Activated T-cell treated with anti-CD3 and anti-CD28 coated beads for 48 hours (primary cell): ENCODE measurements around the gene SOX1.

Experiments
- DNase-seq: peaks from one replicate; pipeline ENCODE4 v3.0.0-alpha.2; 2020; ENCODE audit warnings: low read depth

SOX1 gene

DNA sequence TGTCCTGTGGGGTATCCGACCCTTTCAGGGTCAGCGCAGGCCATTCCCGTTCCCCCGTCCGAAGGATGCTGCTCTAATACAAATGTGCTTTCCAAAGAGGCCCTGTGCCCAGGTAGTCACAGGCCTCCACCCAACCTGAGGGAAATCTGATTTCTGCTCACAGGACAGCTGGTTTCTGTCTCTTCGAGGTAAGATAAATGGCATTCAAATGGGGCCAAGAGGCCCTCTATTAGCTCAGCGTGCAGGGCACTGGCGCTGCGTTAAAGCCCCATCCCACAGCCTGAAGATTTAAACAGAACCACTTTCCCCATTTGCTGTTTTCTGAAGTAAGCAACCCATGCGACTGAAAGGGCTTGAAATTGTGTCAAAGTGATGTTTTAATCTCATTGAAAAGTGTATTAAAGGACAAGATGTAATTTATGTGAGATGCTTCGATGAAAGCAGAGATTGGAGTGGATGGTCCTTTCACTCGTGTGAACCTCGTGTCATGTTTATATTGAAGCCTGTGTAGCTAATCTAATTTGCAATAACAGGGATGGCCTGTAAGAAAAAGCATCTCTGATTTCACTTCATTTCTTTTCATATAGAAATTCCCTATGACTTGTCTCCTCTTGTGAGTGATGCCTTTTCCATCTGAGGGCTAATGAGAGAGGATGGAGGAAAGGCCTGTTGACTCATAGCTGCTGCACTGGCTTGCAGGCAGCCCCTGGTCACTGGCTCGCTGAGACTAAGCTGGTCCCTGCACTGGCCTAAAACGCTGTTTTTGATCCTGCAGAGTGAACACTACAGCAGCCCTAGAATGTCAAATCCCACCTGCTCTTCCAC lies 7.3 kb upstream of the SOX1 start:
- no peak for DNase-seq

DNA sequence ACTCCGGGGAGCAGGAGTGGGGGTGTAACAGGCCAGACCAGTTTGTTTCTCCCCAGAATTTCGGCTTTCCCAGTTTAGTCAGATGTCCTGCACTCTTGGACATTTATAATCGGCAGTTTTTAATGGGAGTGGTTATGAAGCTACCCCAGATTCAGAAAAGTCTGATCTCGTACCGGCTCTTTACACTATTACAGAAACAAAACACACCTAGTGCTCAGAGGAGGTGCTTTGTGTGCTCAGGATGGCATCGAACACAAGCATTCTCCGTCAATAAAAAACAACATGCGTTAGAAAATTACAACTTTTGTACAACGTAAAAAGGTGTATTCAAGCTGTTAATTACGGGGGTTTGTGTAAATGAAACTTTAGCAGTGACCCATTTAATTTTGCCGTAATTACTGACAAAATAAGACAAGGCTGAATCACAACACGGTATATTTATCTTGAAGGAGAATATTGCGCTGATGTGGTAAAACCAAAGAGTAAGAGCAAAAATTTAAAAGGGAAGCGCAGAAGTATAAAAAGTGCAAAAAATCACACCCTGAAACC lies 6.6 kb upstream of the SOX1 start:
- DNase-seq: no peak

GRCh38 chr13:112060899-112061366 lies 6.0 kb upstream of the SOX1 start:
- no peak for DNase-seq

DNA sequence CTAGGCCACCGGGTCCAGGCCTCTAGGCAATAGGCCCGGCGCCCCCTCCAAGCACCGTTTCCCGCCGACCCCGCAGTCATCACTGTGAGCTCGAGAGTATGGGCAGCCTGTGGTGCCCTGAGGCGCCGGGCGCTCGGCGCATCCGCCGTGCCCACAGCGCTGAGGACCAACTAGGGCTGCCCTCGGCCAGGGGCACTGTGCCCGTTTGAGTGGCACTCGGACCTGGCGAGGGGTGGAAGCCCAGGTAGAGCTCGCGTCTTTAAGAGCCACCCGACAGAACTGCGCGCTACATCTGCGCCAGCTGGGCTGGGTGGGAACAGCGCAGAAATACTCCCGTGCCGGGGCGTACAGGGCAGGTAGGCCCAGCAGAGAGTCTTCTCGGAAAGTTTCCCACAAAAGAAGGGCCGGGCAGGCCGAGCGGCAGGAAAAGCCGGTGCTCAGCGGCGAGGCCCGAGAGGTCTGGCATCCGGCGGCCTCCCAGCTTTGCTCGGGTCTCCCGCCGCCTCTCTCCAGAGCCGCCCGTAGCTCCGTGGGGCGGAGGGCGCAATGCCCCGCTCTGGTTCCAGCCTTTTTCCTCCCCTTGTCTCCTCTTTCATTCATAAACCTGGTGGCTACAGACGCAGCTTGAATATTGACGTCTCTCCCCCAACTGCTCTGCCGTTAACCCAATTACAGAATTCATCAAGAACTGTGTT lies 5.4 kb upstream of the SOX1 start:
- DNase-seq: no peak

- DNase-seq: no peak
These were observed 4.8 kb upstream of the SOX1 start for GRCh38 chr13:112062072-112062567.

DNA sequence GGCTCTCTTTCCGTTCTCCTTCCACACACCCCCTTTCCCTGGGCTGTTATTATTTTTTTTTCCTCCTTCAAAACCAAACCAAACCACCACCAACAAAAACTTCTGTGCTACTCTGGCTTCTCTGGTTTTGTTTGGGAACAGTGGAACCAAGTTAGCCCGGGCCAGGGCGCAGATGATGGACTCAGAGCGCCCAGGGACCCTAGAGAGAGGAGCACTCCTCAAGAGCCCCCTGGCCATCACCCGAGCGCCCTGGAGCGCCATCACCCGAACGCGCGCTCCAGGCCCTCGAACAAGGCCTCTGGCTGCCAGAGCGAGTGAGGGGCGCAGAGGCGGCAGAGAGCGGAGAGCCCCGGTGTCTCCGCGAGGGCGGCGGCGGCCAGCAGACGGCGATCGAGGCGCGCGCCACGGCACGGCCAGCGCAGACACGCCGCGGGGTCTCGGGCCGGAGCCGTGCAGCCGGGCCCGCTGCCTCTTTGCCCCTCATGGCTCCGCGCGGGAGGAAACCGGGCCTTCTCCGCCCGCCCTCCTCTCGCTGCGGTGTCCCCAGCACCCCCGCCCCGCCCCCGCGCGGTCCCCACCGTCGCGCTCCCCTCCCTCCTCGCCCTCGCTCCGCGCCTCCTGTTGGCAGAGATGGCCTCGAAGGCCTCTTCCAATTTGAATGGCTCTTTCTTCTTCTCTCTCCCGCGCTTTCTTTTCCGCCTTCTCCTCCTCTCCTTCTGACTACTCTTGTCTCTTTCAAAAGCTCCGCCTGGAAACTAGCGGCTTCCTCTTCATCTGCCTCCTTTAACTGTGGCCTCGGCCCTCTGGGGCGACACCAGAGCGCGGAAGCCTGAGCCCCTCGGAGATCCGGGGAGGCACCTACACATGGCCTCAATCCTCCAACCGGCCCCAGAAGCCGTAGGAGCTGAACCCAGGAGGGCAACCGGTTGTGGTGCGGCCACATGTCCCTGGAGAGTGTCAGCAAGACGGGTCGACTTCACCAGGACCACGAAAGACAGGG lies 4.1 kb upstream of the SOX1 start:
- no peak for DNase-seq

- DNase-seq: no peak
These were observed 3.1 kb upstream of the SOX1 start for GRCh38 chr13:112063807-112064206.

DNA sequence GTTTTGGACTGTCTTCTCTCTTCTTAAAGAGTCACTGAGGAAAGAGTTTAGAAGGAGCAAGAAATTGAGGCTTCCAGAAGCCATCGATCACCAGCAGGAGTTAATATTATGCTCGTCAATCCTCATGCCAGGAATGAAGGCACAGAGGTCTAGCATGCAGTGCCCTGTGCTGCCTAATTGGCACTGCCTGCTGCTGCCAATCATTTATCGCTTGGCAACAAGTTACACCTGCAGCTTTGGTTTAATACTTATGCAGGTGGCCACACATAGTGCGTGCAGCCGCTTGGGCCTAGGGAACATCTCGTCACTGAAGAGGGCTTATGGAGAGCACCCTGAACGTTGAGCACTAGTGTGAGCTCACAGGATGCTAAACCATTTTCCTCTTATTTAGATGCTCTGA lies 2.7 kb upstream of the SOX1 start:
- DNase-seq: no peak

- DNase-seq: no peak
These were observed 1.5 kb upstream of the SOX1 start for GRCh38 chr13:112065521-112065866.

GRCh38 chr13:112065867-112066623 lies 904 bp upstream of the SOX1 start:
- no peak for DNase-seq

DNA sequence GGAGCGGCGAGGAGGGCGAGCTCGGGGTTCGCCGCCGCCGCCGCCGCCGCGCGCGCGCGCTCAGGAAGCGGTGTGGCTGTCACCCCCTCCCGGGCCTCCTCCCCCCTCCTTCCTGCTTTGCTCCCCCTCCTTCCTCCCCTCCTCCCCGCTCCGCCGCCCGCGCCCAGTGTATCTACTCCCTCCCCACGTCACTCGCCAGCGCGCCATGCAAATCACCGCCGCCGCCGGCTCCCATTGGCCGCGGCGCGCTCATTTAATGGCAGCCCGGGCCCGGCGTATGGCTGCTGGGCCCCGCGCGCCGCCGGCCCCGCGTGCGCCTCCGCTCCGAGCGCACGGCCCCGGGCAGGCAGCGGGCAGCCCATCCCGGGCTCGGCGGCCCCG lies 335 bp upstream of the SOX1 start:
- DNase-seq: peak; percentile 36

GRCh38 chr13:112067871-112068539 lies 1.1 kb downstream of the SOX1 start:
- DNase-seq: no peak

GRCh38 chr13:112068540-112069060 lies 1.7 kb downstream of the SOX1 start:
- no peak for DNase-seq

- no peak for DNase-seq
These were observed 2.3 kb downstream of the SOX1 start for GRCh38 chr13:112069061-112069844.

- DNase-seq: no peak
These were observed 2.9 kb downstream of the SOX1 start for GRCh38 chr13:112069845-112070251.

GRCh38 chr13:112071102-112071722 lies 4.3 kb downstream of the SOX1 start:
- no peak for DNase-seq

GRCh38 chr13:112071723-112072533 lies 5.0 kb downstream of the SOX1 start:
- no peak for DNase-seq
